K562 (cell line): Measurements from ENCODE around the gene SKIC3. TPM values are rescaled to one million over a fixed set of nuclear protein-coding genes. Genes with fewer than 3 reads are reported as not detected.

Source experiments
- ATAC-seq: fragments of 200-7000 bp; cut with Tn5 transposase; 3 replicates; pipeline ENCODE4 v1.9.1; 2020; ENCODE audit warnings: moderate library complexity
- BruUV-seq: library from RNA; stranded (reverse); fragments of 400-500 nt; replicated peaks from 2 replicates; lab custom pipeline; 2021; lab: Mats Ljungman, UMichigan
- CTCF ChIA-PET: fragments of 300-600 bp; formaldehyde crosslinking; extraction: SDS; loops from one replicate; lab custom pipeline; 2021; ENCODE audit warnings: low intra/inter-chr PET ratio; lab: Yijun Ruan, JAX
- POLR2A ChIA-PET: fragments of 300-600, 350-650 bp; sonication (Branson Sonifier 250); formaldehyde crosslinking; extraction: SDS; loops from one replicate; lab custom pipeline; 2021; ENCODE audit warnings: antibody characterized with exemption, inconsistent platforms; lab: Yijun Ruan, JAX
- DNase-seq, 4 experiments: peaks; one replicate each; pipeline versions ENCODE4 v3.0.0 to v3.0.0-alpha.2; 2011 to 2018; ENCODE audit warnings: low spot score in 3 of 4, mixed read lengths in 3 of 4; ENCODE audit errors: extremely low read depth in 1 of 4
- FAIRE-seq: peaks from 2 replicates; lab custom pipeline; 2011; peaks lifted over from hg19 to GRCh38; lab: Jason Lieb, UNC
- H2AFZ ChIP-seq: 2 replicates; pipeline ENCODE4 v1.6.0; 2011; ENCODE audit warnings: low read depth, low read length, control low read depth, inconsistent platforms
- H3K27ac ChIP-seq: fragments of 200-600 bp; 3 replicates; pipeline ENCODE4 v1.8.0; 2011; ENCODE audit warnings: low read depth, mild to moderate bottlenecking, control low read depth, inconsistent platforms, low read length, moderate library complexity, mixed read lengths; ENCODE audit errors: extremely low read depth
- H3K27me3 ChIP-seq, 2 experiments: fragments of 300-600 bp in 1 of 2; 2 replicates in 1 of 2; 3 replicates in 1 of 2; pipeline versions ENCODE4 v1.6.0 to v1.8.0; 2011; ENCODE audit warnings: inconsistent platforms in 2 of 2, low read length in 2 of 2, mild to moderate bottlenecking in 1 of 2, mixed read lengths in 1 of 2, moderate library complexity in 1 of 2; ENCODE audit not compliant: control insufficient read depth in 2 of 2, insufficient read depth in 2 of 2
- H3K36me3 ChIP-seq: fragments of 300-600 bp; 3 replicates; pipeline ENCODE4 v1.8.0; 2011; ENCODE audit warnings: mild to moderate bottlenecking, low read length, inconsistent platforms; ENCODE audit not compliant: control insufficient read depth, insufficient read depth
- H3K4me1 ChIP-seq, 2 experiments: fragments of 200-600 bp in 1 of 2; replicated peaks in 1 of 2; 2 replicates in 1 of 2; 3 replicates in 1 of 2; pipeline versions ENCODE4 v1.5.1 to v1.8.0; 2011; ENCODE audit warnings: inconsistent platforms in 2 of 2, low read length in 2 of 2, mild to moderate bottlenecking in 1 of 2, mixed read lengths in 1 of 2, moderate library complexity in 1 of 2; ENCODE audit not compliant: control insufficient read depth in 2 of 2, insufficient read depth in 2 of 2
- H3K4me2 ChIP-seq: 2 replicates; pipeline ENCODE4 v1.6.1; 2011; ENCODE audit warnings: low read length, control low read depth, inconsistent platforms, mixed read lengths; ENCODE audit not compliant: insufficient read depth
- H3K4me3 ChIP-seq: fragments of 200-600 bp; sonication (generic), shearing (Covaris generic); 2 replicates; pipeline ENCODE4 v1.5.1; 2016; ENCODE audit warnings: control low read depth, inconsistent platforms
- H3K79me2 ChIP-seq: fragments of 200-600 bp; 3 replicates; pipeline ENCODE4 v1.8.0; 2011; ENCODE audit warnings: low read length, inconsistent platforms; ENCODE audit not compliant: control insufficient read depth, insufficient read depth
- H3K9ac ChIP-seq, 2 experiments: 2 replicates each; pipeline versions ENCODE4 v1.6.0 to v1.6.1; 2011; ENCODE audit warnings: low read depth in 2 of 2, low read length in 2 of 2, control low read depth in 1 of 2, inconsistent platforms in 1 of 2, mild to moderate bottlenecking in 1 of 2, mixed read lengths in 1 of 2; ENCODE audit not compliant: insufficient read depth in 1 of 2
- H3K9me1 ChIP-seq: one replicate; pipeline ENCODE4 v1.6.0; 2011; ENCODE audit warnings: inconsistent platforms, mild to moderate bottlenecking, low read length, moderate library complexity; ENCODE audit not compliant: control insufficient read depth, insufficient read depth
- H3K9me3 ChIP-seq: replicated peaks from 2 replicates; pipeline ENCODE4 v1.5.1; 2011; ENCODE audit warnings: low read depth, low read length, inconsistent platforms; ENCODE audit not compliant: control insufficient read depth, insufficient read depth
- H4K20me1 ChIP-seq: replicated peaks from 2 replicates; pipeline ENCODE4 v1.6.1; 2011; ENCODE audit warnings: low read length, inconsistent platforms, mixed read lengths; ENCODE audit not compliant: control insufficient read depth, insufficient read depth
- BHLHE40 ChIP-seq: IDR thresholded peaks from 2 replicates; pipeline ENCODE4 v1.6.1; 2011; ENCODE audit warnings: low read length, improper control_type of control experiment
- ERF ChIP-seq: fragments of 450-650 bp; formaldehyde crosslinking; IDR thresholded peaks from 2 replicates; pipeline ENCODE4 v1.4.0; 2020; ENCODE audit warnings: mild to moderate bottlenecking, mixed read lengths
- IFI16 ChIP-seq: fragments of 250-450 bp; sonication (Bioruptor Pico); IDR thresholded peaks from 2 replicates; pipeline ENCODE4 v2.1.2; 2022; ENCODE audit warnings: mild to moderate bottlenecking, inconsistent platforms
- NFE2L1 ChIP-seq: fragments of 450-650 bp; IDR thresholded peaks from 2 replicates; pipeline ENCODE4 v1.6.1; 2016; ENCODE audit warnings: missing genetic modification characterization, low read depth, mild to moderate bottlenecking, missing compliant biosample characterization, moderate library complexity, borderline replicate concordance
- NFRKB ChIP-seq: fragments of 450-650 bp; IDR thresholded peaks from 2 replicates; pipeline ENCODE4 v1.6.1; 2016; ENCODE audit warnings: low read depth
- NR2F6 ChIP-seq: fragments of 450-650 bp; formaldehyde crosslinking; IDR thresholded peaks from 2 replicates; pipeline ENCODE4 v1.4.0; 2020; ENCODE audit warnings: mild to moderate bottlenecking
- PCBP1 ChIP-seq: fragments of 200-400 bp; formaldehyde crosslinking; IDR thresholded peaks from 2 replicates; pipeline ENCODE4 v1.6.1; 2018; ENCODE audit warnings: mild to moderate bottlenecking, low read depth, low read length; ENCODE audit not compliant: poor library complexity, severe bottlenecking
- PHTF2 ChIP-seq: fragments of 250-450 bp; sonication (Bioruptor Pico); IDR thresholded peaks from 2 replicates; pipeline ENCODE4 v1.5.0; 2021; ENCODE audit warnings: mild to moderate bottlenecking
- SIN3A ChIP-seq, 2 experiments: fragments of 150-350 bp in 1 of 2; IDR thresholded peaks; 2 replicates each; pipeline ENCODE4 v1.6.1; 2011 to 2016; ENCODE audit warnings: borderline replicate concordance in 2 of 2, low read depth in 2 of 2, low read length in 2 of 2, mild to moderate bottlenecking in 2 of 2, moderate library complexity in 2 of 2; ENCODE audit not compliant: control insufficient read depth in 1 of 2
- ZFPM2 ChIP-seq: fragments of 250-450 bp; sonication (Bioruptor Pico); IDR thresholded peaks from 2 replicates; pipeline ENCODE4 v1.5.1; 2022; ENCODE audit warnings: mild to moderate bottlenecking
- ZNF384 ChIP-seq: IDR thresholded peaks from 2 replicates; pipeline ENCODE4 v1.6.1; 2012; ENCODE audit warnings: low read depth, low read length, improper control_type of control experiment
- ZNF507 ChIP-seq: conservative IDR thresholded peaks from 2 replicates; pipeline ENCODE4 v1.6.1; 2017; ENCODE audit warnings: missing genetic modification characterization, missing compliant biosample characterization
- WGBS: fragments of 100-300 bp; shearing (Covaris generic); methylation state at CpG from one replicate; pipeline ENCODE4 v1.1.6; 2016; ENCODE audit warnings: low coverage, mixed read lengths; ENCODE audit not compliant: insufficient coverage; ENCODE audit errors: missing lambda C conversion rate; 5-methylcytosine and 5-hydroxymethylcytosine counted together
- in situ Hi-C: fragments of 300-500 bp; cut with MboI; formaldehyde crosslinking; loops from 4 replicates; pipeline ENCODE4 v1.15.0; 2018; ENCODE audit warnings: inconsistent platforms, mixed read lengths
- intact Hi-C: fragments of 100-400 bp; cut with micrococcal nuclease; formaldehyde crosslinking; loops from 2 replicates; pipeline ENCODE4 v1.14.2; 2022
- polyA plus RNA-seq, 8 experiments: library from polyadenylated mRNA; depleted of rRNA in 4 of 8; stranded (reverse) in 5 of 8; unstranded in 3 of 8; fragments of >200 nt; fragmentation: Nextera tagmentation in 2 of 8; fragmentation: Illumina TruSeq in 1 of 8; extraction: Ambion mirVana in 2 of 8; extraction: Trizol in 1 of 8; gene quantifications; 2 replicates each; pipeline versions ENCODE4 v1.2.1 to v1.2.3, GENCODE V29; 2011 to 2014; ENCODE audit warnings: inconsistent platforms in 1 of 8, missing spikeins in 1 of 8
- total RNA-seq, 7 experiments: library from RNA; depleted of rRNA in 6 of 7; stranded (reverse); fragments of >200 nt in 6 of 7; fragmentation: Illumina TruSeq in 2 of 7; extraction: Trizol in 2 of 7; gene quantifications; 2 replicates each; pipeline versions ENCODE4 v1.2.1 to v1.2.3, GENCODE V29; 2011 to 2021; ENCODE audit warnings: low replicate concordance in 1 of 7

The SKIC3 gene
- total and polyA plus RNA-seq, 9 of the 15 experiments (the other 6 are each of a cell fraction or from before 2014, with no cell fraction given): 30.7 to 72.4 (median 44.1) TPM

DNA sequence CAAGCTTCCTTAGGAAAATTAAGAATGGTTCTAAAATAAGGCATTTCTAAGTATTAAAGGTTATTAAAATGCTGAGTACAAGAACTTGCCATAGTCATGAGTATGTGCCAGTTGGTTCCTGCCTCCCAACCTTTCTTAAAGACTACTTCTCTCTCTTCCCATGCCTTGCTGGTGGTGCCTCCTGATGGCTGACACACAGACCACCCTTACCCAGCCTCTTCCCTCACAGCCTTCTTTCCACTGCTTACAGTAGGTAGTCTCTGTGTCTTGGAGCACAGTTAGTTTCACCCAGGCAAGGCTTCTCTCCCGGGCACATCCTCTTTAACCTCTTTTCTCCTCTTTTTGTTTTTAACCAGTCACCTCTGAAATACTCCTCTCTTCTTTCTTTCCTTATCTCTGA is 44.5 kb upstream of the SKIC3 start:
- H3K36me3 ChIP-seq: peaks cover 7% of the 10 kb centered on the region; the same call in 1 of the 3 replicates
- H2AFZ ChIP-seq: no peak overlapping the region
- H3K27ac ChIP-seq: no peak overlapping the region
- H3K27me3 ChIP-seq: no peaks in the 10 kb centered on the region
- no TSS peak for BruUV-seq
- TF ChIP-seq NFE2L1 (no peak), ZFPM2 (CRISPR knock-in tag) (no peak), NFRKB (no peak), BHLHE40 (no peak), ZNF507 (tag) (no peak), IFI16 (no peak), PCBP1 (no peak), PHTF2 (CRISPR knock-in tag) (no peak), ZNF384 (no peak), SIN3A (IDR thresholded peaks at IDR 0.05; ENCODE audit: borderline replicate concordance in 2 of 2, control insufficient read depth in 1 of 2, low read depth in 2 of 2, low read length in 2 of 2) (no peak), NR2F6 (CRISPR knock-in tag) (no peak), ERF (CRISPR knock-in tag) (no peak)
- TF ChIP-seq, all 486 proteins: peak for 0
- POLR2A ChIA-PET: no interaction called here
- ATAC-seq (peak; percentile 63), FAIRE-seq (no peak), DNase-seq (no peak)
- WGBS: 29% methylated on average over 1 of the region's 1 CpG
- in situ Hi-C loops (no loop called here), intact Hi-C loops (no loop called here)
- Histone ChIP-seq H3K4me2 (no peak overlapping the region), H4K20me1 (no peaks in the 10 kb centered on the region), H3K79me2 (no peaks in the 10 kb centered on the region), H3K4me3 (no peak overlapping the region), H3K9ac (no peak overlapping the region), H3K9me3 (no peaks in the 10 kb centered on the region), H3K9me1 (no peaks in the 10 kb centered on the region), H3K4me1 (no peaks in the 10 kb centered on the region)
- CTCF ChIA-PET: no interaction called here
